Activated CD4-positive, alpha-beta memory T cell treated with anti-CD3 and anti-CD28 coated beads, Interleukin-2, amount 10 ng/mL, durations not matched to agents 7 days and 5 days (primary cell): Measurements from ENCODE around the gene PAK6. TPM values are rescaled to one million over a fixed set of nuclear protein-coding genes. Genes with fewer than 3 reads are reported as not detected.

ENCODE experiments used
- CTCF ChIA-PET: fragments of 350-600 bp; sonication (Branson Sonifier 250); formaldehyde crosslinking; loops from one replicate; lab custom pipeline; 2021; ENCODE audit warnings: antibody characterized with exemption, inconsistent platforms; lab: Charles Lee
- POLR2A ChIA-PET: fragments of 350-600 bp; sonication (Branson Sonifier 250); formaldehyde crosslinking; loops from one replicate; lab custom pipeline; 2021; ENCODE audit warnings: antibody characterized with exemption; lab: Charles Lee
- DNase-seq: peaks from one replicate; pipeline ENCODE4 v3.0.0-alpha.2; 2020
- H3K27ac Mint-ChIP-seq: one replicate; pipeline ENCODE4 v1.8.0; 2021; ENCODE audit warnings: mild to moderate bottlenecking, mixed read lengths
- H3K27me3 Mint-ChIP-seq: one replicate; pipeline ENCODE4 v1.8.0; 2021; ENCODE audit warnings: mixed read lengths
- H3K36me3 Mint-ChIP-seq: one replicate; pipeline ENCODE4 v1.8.0; 2021; ENCODE audit warnings: low read depth, mixed read lengths
- H3K4me1 Mint-ChIP-seq: one replicate; pipeline ENCODE4 v1.8.0; 2021; ENCODE audit warnings: mixed read lengths
- H3K4me3 Mint-ChIP-seq: one replicate; pipeline ENCODE4 v1.8.0; 2021; ENCODE audit warnings: mild to moderate bottlenecking, mixed read lengths
- H3K9me3 Mint-ChIP-seq: one replicate; pipeline ENCODE4 v1.8.0; 2021; ENCODE audit warnings: mixed read lengths
- total RNA-seq, 2 experiments: library from RNA; stranded (reverse); gene quantifications; one replicate each; pipeline ENCODE4 v1.2.3, GENCODE V29; 2021

PAK6 gene
- total RNA-seq, 2 experiments from 2014 or later, result 0.20 to 0.65 TPM

DNA sequence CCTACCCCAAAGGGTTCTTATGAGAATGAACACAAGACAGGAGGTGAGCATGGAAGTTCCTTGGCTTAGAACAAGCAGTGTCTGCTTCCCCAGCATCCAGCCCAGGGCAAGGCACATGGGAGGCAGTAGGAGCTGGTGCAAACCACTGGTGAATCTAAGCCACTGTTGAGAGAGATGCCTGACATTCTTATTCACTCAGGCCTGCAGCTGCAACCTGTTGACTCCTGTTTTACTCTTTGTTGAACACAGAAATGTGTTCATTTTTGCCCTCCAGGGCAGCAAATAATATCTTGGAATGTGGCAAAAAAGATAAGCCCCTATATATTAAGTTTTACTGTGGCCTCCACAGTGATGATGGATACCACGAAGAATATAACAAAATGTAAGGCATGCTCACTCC, 8.9 kb upstream of the PAK6 start:
- Mint-ChIP-seq H3K4me1 (peaks cover 18% of the 10 kb centered on the region), H3K4me3 (no peak overlapping the region), H3K27ac (no peak overlapping the region), H3K9me3 (no peaks in the 10 kb centered on the region), H3K36me3 (peaks cover 25% of the 10 kb centered on the region), H3K27me3 (no peaks in the 10 kb centered on the region)
- DNase-seq, result no peak
- ChIA-PET CTCF (interaction anchor here (2.0 kb wide), 2 partner anchors 12 to 49 kb away, joined by 6 to 13 read pairs; no protein-coding TSS in a partner anchor), POLR2A (interaction anchor here (0.6 kb wide), 1 partner anchor 40 kb away, joined by 3 read pairs; no protein-coding TSS in a partner anchor)

DNA sequence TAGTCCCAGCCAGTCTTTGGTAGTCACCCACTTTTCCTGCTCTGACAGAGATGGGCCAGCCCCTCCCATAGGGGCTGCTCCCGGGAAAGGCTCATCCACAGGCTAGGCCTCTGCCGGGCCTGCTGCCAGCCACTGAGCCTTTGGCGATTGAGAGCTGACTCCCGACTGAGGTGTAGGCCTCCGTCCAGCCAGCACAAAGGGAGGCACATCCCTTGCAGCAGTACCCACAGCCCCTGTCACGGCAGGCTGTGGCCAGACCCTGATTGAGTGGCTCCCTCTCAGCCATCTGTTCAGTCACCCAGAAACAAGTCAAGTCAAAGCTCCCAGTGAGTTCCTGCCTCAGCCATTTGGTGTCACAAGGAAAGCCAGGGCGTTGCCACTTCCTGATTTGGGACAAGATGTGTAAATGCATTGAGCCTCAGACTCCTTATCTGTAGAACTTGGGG, 6.2 kb upstream of the PAK6 start:
- ChIA-PET CTCF (no interaction called here), POLR2A (no interaction called here)
- peaks cover under 1% of the 10 kb centered on the region for H3K27me3 Mint-ChIP-seq
- H3K9me3 Mint-ChIP-seq, result no peaks in the 10 kb centered on the region
- H3K4me1 Mint-ChIP-seq, result peaks cover 3% of the 10 kb centered on the region
- H3K36me3 Mint-ChIP-seq, result peaks cover 17% of the 10 kb centered on the region
- DNase-seq, result no peak
- H3K27ac Mint-ChIP-seq, result no peak overlapping the region
- H3K4me3 Mint-ChIP-seq, result no peak overlapping the region

DNA sequence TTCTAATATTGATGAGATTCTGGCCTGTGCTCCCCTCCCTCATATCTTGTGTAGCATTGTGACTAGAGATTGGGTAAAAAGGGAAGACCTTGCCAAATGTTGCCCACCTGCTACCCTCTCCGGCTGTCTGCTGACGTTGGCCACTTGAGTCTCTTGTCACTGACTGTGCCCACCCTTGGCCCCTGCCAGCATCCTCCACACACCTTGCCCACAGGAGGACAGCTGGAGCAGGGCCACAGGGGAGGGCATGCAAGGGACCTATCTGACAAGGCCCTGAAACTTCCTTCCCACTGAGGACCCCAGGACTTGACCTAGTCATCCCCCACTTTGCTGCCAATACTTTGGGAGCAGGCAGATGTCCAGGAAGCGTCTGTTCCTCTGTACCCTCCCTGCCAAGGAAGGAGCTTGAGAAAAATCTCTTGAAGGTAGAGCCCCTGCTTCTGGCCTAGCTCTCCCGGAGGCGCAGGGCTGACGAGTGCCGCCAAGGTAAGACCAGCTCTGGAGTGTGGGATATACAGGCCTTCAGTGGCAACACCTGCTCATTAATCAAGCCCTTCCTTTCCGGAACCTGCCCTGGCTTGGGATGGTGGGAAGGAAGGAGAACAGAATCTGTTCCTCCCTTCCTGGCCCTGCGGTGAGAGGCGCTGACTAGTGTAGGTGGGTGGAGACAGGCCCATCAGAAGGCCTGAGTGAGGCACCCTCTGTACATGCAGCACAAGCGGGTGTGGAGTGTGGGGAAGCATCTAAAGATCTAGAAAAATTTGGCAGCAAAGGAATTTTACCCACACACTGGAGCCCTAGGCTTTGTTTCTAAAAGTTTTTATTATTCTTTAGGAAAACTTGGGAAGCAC, 4.9 kb upstream of the PAK6 start:
- peaks cover 7% of the 10 kb centered on the region for H3K4me1 Mint-ChIP-seq
- H3K36me3 Mint-ChIP-seq, result peaks cover 11% of the 10 kb centered on the region
- ChIA-PET POLR2A (no interaction called here), CTCF (no interaction called here)
- H3K9me3 Mint-ChIP-seq, result no peaks in the 10 kb centered on the region
- DNase-seq, result no peak
- H3K4me3 Mint-ChIP-seq, result no peak overlapping the region
- no peak overlapping the region for H3K27ac Mint-ChIP-seq
- peaks cover 10% of the 10 kb centered on the region for H3K27me3 Mint-ChIP-seq

DNA sequence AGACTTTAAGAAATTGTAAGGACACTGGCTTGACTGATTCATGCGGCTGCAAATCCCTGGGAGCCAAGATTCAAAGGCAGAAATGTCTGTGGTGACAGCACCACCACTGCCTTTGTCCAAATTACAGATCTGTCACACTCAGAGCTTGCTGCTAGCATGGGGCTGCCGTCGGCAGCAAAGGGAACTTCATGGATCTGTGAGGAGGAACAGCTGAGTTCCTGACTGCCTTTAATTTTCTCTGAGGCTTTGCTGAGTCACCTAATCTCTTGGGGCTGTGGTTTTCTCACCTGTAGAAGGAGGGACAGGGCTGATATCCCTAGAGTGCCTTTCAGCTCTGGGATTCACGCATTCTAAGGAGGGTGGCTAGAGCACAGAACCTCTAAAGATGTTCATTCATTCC, 4.1 kb upstream of the PAK6 start:
- H3K27ac Mint-ChIP-seq, result no peak overlapping the region
- CTCF ChIA-PET, result no interaction called here
- POLR2A ChIA-PET, result no interaction called here
- H3K4me3 Mint-ChIP-seq, result no peak overlapping the region
- H3K9me3 Mint-ChIP-seq, result no peaks in the 10 kb centered on the region
- DNase-seq, result no peak
- H3K4me1 Mint-ChIP-seq, result peaks cover 7% of the 10 kb centered on the region
- H3K36me3 Mint-ChIP-seq, result peaks cover 6% of the 10 kb centered on the region
- peaks cover 16% of the 10 kb centered on the region for H3K27me3 Mint-ChIP-seq

DNA sequence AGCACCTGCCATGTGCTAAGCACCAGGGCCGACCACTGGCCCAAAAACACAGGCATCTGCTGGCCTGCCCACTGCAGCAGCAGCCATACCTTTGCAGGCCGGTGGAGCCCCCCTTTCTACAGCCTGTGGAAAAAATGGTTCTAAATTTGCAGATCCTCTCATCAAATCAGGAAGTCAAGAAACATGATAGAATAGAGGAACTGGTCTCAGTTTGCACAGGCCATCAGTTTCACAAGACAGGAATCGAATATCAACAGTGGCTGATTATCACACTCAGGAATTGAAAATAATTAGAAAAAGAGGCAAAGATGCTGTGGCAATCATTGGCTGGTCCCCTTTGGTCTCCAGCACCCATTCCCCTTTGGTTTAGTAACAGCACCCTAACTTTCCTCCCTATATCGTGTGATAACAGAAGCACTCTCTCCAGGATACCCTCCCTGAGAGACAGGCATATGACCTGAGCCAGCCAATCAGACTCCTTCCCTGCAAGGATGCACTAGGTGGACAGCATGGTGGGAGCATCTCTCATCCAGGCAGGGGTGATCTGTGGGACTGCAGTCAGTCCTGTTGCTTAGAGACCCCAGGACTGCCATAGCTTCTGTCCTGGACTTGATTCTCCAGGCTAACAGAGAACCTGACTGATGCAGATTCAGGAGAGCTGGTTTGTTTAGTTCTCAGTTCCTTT, 3.5 kb upstream of the PAK6 start:
- no peak overlapping the region for H3K27ac Mint-ChIP-seq
- DNase-seq, result no peak
- no peaks in the 10 kb centered on the region for H3K9me3 Mint-ChIP-seq
- ChIA-PET CTCF (no interaction called here), POLR2A (no interaction called here)
- peaks cover 5% of the 10 kb centered on the region for H3K36me3 Mint-ChIP-seq
- peaks cover 7% of the 10 kb centered on the region for H3K4me1 Mint-ChIP-seq
- no peak overlapping the region for H3K4me3 Mint-ChIP-seq
- peaks cover 19% of the 10 kb centered on the region for H3K27me3 Mint-ChIP-seq

DNA sequence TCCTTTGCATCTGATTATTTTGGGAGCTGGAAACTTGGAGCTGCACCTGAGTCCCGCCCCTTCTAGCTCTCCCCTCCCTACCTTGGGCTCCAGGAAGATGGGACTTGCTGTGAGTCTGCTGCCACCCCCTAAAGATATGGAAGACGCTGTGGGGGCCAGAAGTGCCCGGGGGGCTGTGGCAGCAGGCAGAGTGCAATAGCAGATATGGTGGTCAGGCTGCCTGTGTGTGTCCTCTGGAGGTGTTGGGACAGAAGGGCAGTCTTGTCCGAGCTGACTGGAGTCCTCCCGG, 485 bp downstream of the PAK6 start:
- Mint-ChIP-seq H3K9me3 (no peaks in the 10 kb centered on the region), H3K27ac (no peak overlapping the region), H3K4me3 (no peak overlapping the region), H3K27me3 (peaks cover 21% of the 10 kb centered on the region), H3K36me3 (no peaks in the 10 kb centered on the region), H3K4me1 (peaks cover 11% of the 10 kb centered on the region)
- no peak for DNase-seq
- POLR2A ChIA-PET, result interaction anchor here (0.7 to 1.6 kb wide), 4 partner anchors 11 to 15 kb away, joined by 3 to 6 read pairs (median 4); no protein-coding TSS in a partner anchor
- CTCF ChIA-PET, result interaction anchor here (0.7 to 2.0 kb wide), 4 partner anchors 22 to 98 kb away, joined by 3 to 10 read pairs (median 8); no protein-coding TSS in a partner anchor

GRCh38 chr15:40239693-40240618, 1.1 kb downstream of the PAK6 start:
- Mint-ChIP-seq H3K27ac (no peak overlapping the region), H3K9me3 (no peaks in the 10 kb centered on the region), H3K4me1 (peaks cover 8% of the 10 kb centered on the region), H3K36me3 (no peaks in the 10 kb centered on the region), H3K4me3 (no peak overlapping the region), H3K27me3 (peaks cover 21% of the 10 kb centered on the region)
- ChIA-PET POLR2A (interaction anchor here (0.6 to 1.6 kb wide), 4 partner anchors 11 to 70 kb away, joined by 3 to 6 read pairs (median 3); no protein-coding TSS in a partner anchor), CTCF (interaction anchor here (1.8 to 2.0 kb wide), 2 partner anchors 22 to 33 kb away, joined by 7 to 10 read pairs; no protein-coding TSS in a partner anchor)
- DNase-seq, result no peak

DNA sequence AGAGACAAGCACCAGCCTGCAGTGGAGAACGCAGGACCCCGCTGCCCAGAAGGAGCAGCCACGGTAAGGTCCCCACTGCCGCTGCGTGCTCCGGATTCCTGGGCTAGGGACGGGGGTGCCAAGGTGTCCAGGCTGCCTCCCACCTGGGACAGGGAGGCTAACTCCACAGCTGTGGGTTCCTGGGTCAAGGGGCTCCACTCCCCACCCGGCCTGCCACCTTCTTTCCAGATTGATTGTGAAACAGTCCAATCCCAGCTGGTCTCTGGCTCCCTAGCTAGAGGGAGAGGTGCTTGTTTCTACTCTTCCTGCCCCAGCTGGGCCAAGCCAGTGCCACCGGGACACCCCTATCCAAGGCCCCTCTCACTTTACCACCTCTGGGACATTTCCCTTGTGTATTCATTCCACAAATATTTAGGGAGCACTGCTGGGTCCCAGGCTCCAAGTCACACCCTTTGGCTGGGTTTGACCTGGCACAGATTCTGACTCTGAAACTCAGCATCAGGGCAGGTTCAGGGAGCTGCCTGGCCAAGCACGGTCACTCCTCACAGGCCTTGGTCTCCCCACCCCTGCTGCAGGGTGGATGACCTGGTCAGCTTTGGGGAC, 1.9 kb downstream of the PAK6 start:
- H3K9me3 Mint-ChIP-seq, result no peaks in the 10 kb centered on the region
- DNase-seq, result no peak
- ChIA-PET POLR2A (no interaction called here), CTCF (no interaction called here)
- H3K27ac Mint-ChIP-seq, result no peak overlapping the region
- no peaks in the 10 kb centered on the region for H3K36me3 Mint-ChIP-seq
- H3K4me3 Mint-ChIP-seq, result no peak overlapping the region
- H3K4me1 Mint-ChIP-seq, result peaks cover 8% of the 10 kb centered on the region
- peaks cover 21% of the 10 kb centered on the region for H3K27me3 Mint-ChIP-seq

- Mint-ChIP-seq H3K27me3 (peaks cover 21% of the 10 kb centered on the region), H3K27ac (no peak overlapping the region), H3K36me3 (no peaks in the 10 kb centered on the region), H3K9me3 (no peaks in the 10 kb centered on the region), H3K4me1 (peaks cover 8% of the 10 kb centered on the region), H3K4me3 (no peak overlapping the region)
- POLR2A ChIA-PET, result no interaction called here
- CTCF ChIA-PET, result no interaction called here
- no peak for DNase-seq
Observed at GRCh38 chr15:40241269-40242212, 2.7 kb downstream of the PAK6 start.

DNA sequence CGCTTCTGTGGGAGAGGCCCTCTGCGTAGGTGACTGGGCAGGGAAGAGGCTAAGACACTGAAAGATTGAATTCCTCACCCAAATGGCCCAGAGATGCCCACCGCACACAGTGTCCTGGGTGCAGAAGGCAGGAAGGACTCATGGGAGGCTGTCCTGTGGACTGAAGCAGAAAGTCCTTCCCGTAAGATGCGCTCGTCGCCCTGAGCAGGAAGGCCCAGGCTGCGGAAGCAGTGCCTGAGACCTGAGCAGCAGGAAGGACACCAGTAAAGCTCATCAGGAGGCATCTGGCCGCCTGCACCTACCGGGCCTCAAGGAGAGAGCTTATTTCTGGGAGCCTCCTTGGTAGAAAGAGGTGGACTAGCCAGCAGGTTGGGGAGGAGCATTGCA, 3.3 kb downstream of the PAK6 start:
- Mint-ChIP-seq H3K36me3 (no peaks in the 10 kb centered on the region), H3K4me1 (peaks cover 8% of the 10 kb centered on the region), H3K4me3 (no peak overlapping the region), H3K9me3 (no peaks in the 10 kb centered on the region), H3K27me3 (peaks cover 21% of the 10 kb centered on the region), H3K27ac (no peak overlapping the region)
- no peak for DNase-seq
- CTCF ChIA-PET, result interaction anchor here (1.1 kb wide), 1 partner anchor 22 kb away, joined by 3 read pairs; no protein-coding TSS in a partner anchor
- POLR2A ChIA-PET, result no interaction called here

DNA sequence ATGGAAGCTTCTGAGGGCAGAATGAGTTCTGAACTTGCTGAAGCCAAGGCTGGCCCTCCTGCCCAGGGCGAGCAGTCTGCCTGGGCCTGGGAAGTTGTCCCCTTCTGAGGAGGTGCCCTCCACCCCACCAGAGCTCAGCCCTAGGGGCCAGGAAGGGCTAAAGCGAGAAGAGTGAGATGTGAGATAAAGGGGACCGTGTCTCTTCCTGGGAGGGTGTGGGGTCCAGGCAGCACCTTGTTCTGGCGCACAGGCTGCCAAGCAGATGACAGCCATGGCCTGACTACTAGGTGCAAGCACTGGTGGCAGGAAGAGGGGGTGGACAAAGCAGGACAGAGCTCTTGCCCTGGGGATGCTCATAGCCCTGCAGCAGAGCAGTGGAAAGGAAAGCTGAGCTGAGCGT, 3.7 kb downstream of the PAK6 start:
- no peak for DNase-seq
- Mint-ChIP-seq H3K4me3 (no peak overlapping the region), H3K27me3 (peaks cover 20% of the 10 kb centered on the region), H3K4me1 (peaks cover 8% of the 10 kb centered on the region), H3K36me3 (no peaks in the 10 kb centered on the region), H3K9me3 (no peaks in the 10 kb centered on the region), H3K27ac (no peak overlapping the region)
- ChIA-PET CTCF (interaction anchor here (1.1 kb wide), 1 partner anchor 21 kb away, joined by 3 read pairs; no protein-coding TSS in a partner anchor), POLR2A (no interaction called here)
